A172 (cell line): ENCODE data around the gene CAMK2A. TPM values are rescaled to one million over a fixed set of nuclear protein-coding genes. Genes with fewer than 3 reads are reported as not detected.

ENCODE experiments used
- total RNA-seq: library from RNA; depleted of rRNA; stranded (reverse); fragments of >200 nt; shearing (Covaris generic); gene quantifications from 2 replicates; pipeline ENCODE4 v1.2.3, GENCODE V29; 2014; rRNA removed

Gene CAMK2A
- total RNA-seq, 1 experiment from 2014 or later = 1.2 TPM

Other genes with a start within 250 kb of the CAMK2A start
- gene CSF1R, start 203.2 kb downstream of the CAMK2A start, total RNA-seq = 0.84 and 0.96 TPM in 2 replicates
- gene PDGFRB, start 133.9 kb downstream of the CAMK2A start, total RNA-seq = 33.5 and 55.9 TPM in 2 replicates
- gene CDX1, start 123.0 kb downstream of the CAMK2A start, total RNA-seq = not detected in 2 replicates
- not detected in 2 replicates for gene SLC6A7, start 99.7 kb downstream of the CAMK2A start, total RNA-seq
- 1.9 and 5.0 TPM in 2 replicates for gene ARSI, start 13.1 kb upstream of the CAMK2A start, total RNA-seq
- gene TCOF1, start 67.9 kb upstream of the CAMK2A start, total RNA-seq = 56.5 and 58.3 TPM in 2 replicates
- gene CD74, start 123.1 kb upstream of the CAMK2A start, total RNA-seq = 1.1 TPM in 1 of 2 replicates, not detected in the other
- 2,916 and 3,804 TPM in 2 replicates for gene RPS14, start 160.0 kb upstream of the CAMK2A start, total RNA-seq
- 55.4 and 77.8 TPM in 2 replicates for gene NDST1, start 218.4 kb upstream of the CAMK2A start, total RNA-seq